SK-N-SH treated with all-trans-retinoic acid at 6 μM for 48 hours (cell line): Measurements from ENCODE around the gene SNX32.

Experiments
- ARNTL ChIP-seq: fragments of 450-650 bp; formaldehyde crosslinking; IDR thresholded peaks from 2 replicates; pipeline ENCODE4 v1.5.0; 2020; ENCODE audit warnings: low read depth, mild to moderate bottlenecking, moderate library complexity, borderline replicate concordance
- CSDC2 ChIP-seq: fragments of 250-450 bp; sonication (Bioruptor Pico); IDR thresholded peaks from 2 replicates; pipeline ENCODE4 v1.5.0; 2020; ENCODE audit warnings: mild to moderate bottlenecking, moderate library complexity
- ESRRG ChIP-seq: fragments of 250-450 bp; sonication (Bioruptor Pico); IDR thresholded peaks from 2 replicates; pipeline ENCODE4 v1.6.1; 2021; ENCODE audit warnings: mild to moderate bottlenecking
- GLIS3 ChIP-seq: fragments of 250-450 bp; sonication (Bioruptor Pico); IDR thresholded peaks from 2 replicates; pipeline ENCODE4 v1.5.0; 2020; ENCODE audit warnings: mild to moderate bottlenecking, moderate library complexity
- ISL1 ChIP-seq: fragments of 250-450 bp; sonication (Bioruptor Pico); IDR thresholded peaks from 2 replicates; pipeline ENCODE4 v2.1.2; 2022; ENCODE audit warnings: mild to moderate bottlenecking, moderate library complexity
- PPARA ChIP-seq: fragments of 250-450 bp; sonication (Bioruptor Pico); IDR thresholded peaks from 2 replicates; pipeline ENCODE4 v1.5.0; 2020; ENCODE audit warnings: mild to moderate bottlenecking, borderline replicate concordance
- RARB ChIP-seq: fragments of 250-450 bp; sonication (Bioruptor Pico); IDR thresholded peaks from 2 replicates; pipeline ENCODE4 v1.8.0; 2021; ENCODE audit warnings: mild to moderate bottlenecking, moderate library complexity
- TCF4 ChIP-seq: fragments of 250-450 bp; sonication (Bioruptor Pico); IDR thresholded peaks from 2 replicates; pipeline ENCODE4 v1.8.0; 2021; ENCODE audit warnings: mild to moderate bottlenecking, moderate library complexity, borderline replicate concordance
- TOX ChIP-seq: fragments of 250-450 bp; sonication (Bioruptor Pico); IDR thresholded peaks from 2 replicates; pipeline ENCODE4 v1.8.0; 2021; ENCODE audit warnings: mild to moderate bottlenecking, moderate library complexity, borderline replicate concordance
- ZC3H10 ChIP-seq: fragments of 250-450 bp; sonication (Bioruptor Pico); IDR thresholded peaks from 2 replicates; pipeline ENCODE4 v1.5.1; 2021; ENCODE audit warnings: mild to moderate bottlenecking, moderate library complexity
- ZFP3 ChIP-seq: fragments of 250-450 bp; sonication (Bioruptor Pico); IDR thresholded peaks from 2 replicates; pipeline ENCODE4 v1.5.0; 2020; ENCODE audit warnings: mild to moderate bottlenecking, moderate library complexity
- ZFP30 ChIP-seq: fragments of 450-650 bp; formaldehyde crosslinking; IDR thresholded peaks from 2 replicates; pipeline ENCODE4 v1.5.0; 2022; ENCODE audit warnings: mild to moderate bottlenecking, moderate library complexity
- TF ChIP-seq, protein P1 (sequence below): fragments of 250-450 bp; sonication (Bioruptor Pico); IDR thresholded peaks from 2 replicates; pipeline ENCODE4 v1.5.1; 2020; ENCODE audit warnings: low read depth, mild to moderate bottlenecking, moderate library complexity
- TF ChIP-seq, protein P2 (sequence below): fragments of 250-450 bp; sonication (Bioruptor Pico); IDR thresholded peaks from 2 replicates; pipeline ENCODE4 v1.8.0; 2020; ENCODE audit warnings: mild to moderate bottlenecking, moderate library complexity, borderline replicate concordance

DNA sequence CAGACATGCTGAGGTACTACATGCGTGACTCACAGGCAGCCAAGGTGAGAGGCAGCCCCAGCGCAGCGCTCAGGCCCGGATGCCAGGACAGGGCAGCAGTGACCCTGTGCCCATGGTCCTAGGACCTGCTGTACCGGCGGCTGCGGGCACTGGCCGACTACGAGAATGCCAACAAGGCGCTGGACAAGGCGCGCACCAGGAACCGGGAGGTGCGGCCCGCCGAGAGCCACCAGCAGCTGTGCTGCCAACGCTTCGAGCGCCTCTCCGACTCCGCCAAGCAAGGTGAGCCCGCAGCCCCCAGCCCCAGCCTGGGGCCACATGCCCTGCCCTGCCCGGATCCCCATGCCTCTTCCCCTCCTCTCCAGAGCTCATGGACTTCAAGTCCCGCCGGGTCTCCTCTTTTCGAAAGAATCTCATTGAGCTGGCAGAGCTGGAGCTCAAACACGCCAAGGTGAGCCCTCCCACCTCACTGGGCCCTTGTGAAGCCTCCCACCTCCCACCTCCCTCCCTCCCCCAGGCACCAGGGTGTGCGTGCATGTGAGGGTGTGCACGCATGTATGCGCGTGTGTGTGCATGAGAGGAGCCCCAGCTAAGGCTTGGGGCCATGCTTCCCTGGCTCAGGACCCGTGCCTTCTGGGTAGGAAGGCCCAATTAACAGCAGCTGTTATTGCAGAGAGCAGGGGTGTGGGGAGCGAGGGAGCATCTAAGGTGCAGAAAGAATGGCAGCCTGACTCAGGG, 18.9 kb downstream of the SNX32 start:
- TF ChIP-seq, protein P1, sequence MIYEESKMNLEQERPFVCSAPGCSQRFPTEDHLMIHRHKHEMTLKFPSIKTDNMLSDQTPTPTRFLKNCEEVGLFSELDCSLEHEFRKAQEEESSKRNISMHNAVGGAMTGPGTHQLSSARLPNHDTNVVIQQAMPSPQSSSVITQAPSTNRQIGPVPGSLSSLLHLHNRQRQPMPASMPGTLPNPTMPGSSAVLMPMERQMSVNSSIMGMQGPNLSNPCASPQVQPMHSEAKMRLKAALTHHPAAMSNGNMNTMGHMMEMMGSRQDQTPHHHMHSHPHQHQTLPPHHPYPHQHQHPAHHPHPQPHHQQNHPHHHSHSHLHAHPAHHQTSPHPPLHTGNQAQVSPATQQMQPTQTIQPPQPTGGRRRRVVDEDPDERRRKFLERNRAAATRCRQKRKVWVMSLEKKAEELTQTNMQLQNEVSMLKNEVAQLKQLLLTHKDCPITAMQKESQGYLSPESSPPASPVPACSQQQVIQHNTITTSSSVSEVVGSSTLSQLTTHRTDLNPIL (CRISPR knock-in tag) = no peak
- no peak for TF ChIP-seq ISL1
- no peak for TF ChIP-seq RARB (CRISPR knock-in tag)
- TF ChIP-seq, protein P2, sequence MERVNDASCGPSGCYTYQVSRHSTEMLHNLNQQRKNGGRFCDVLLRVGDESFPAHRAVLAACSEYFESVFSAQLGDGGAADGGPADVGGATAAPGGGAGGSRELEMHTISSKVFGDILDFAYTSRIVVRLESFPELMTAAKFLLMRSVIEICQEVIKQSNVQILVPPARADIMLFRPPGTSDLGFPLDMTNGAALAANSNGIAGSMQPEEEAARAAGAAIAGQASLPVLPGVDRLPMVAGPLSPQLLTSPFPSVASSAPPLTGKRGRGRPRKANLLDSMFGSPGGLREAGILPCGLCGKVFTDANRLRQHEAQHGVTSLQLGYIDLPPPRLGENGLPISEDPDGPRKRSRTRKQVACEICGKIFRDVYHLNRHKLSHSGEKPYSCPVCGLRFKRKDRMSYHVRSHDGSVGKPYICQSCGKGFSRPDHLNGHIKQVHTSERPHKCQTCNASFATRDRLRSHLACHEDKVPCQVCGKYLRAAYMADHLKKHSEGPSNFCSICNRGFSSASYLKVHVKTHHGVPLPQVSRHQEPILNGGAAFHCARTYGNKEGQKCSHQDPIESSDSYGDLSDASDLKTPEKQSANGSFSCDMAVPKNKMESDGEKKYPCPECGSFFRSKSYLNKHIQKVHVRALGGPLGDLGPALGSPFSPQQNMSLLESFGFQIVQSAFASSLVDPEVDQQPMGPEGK (CRISPR knock-in tag) = no peak; the same call in 1 of the 2 replicates
- TF ChIP-seq ZFP30 (CRISPR knock-in tag) = no peak
- 0 out of 2 replicates have a peak, but pooled peaks have one; percentile 22 for TF ChIP-seq ZC3H10 (CRISPR knock-in tag)
- no peak for TF ChIP-seq TCF4 (CRISPR knock-in tag)
- no peak for TF ChIP-seq ZFP3 (CRISPR knock-in tag)
- no peak for TF ChIP-seq TOX (CRISPR knock-in tag)
- TF ChIP-seq CSDC2 (CRISPR knock-in tag) = no peak
- no peak for TF ChIP-seq ESRRG
- TF ChIP-seq PPARA (CRISPR knock-in tag) = no peak
- TF ChIP-seq GLIS3 = no peak
- no peak for TF ChIP-seq ARNTL (CRISPR knock-in tag)
